ENCODE data around the gene C19orf47.
A peak's percentile ranks its signal among the peaks of the same experiment; 100 is the strongest.
"Not testable (repeated sequence)": the region's sequence is repeated elsewhere in the genome, so short reads cannot be mapped to it uniquely, and the experiment has no call there.

Gene C19orf47

DNA sequence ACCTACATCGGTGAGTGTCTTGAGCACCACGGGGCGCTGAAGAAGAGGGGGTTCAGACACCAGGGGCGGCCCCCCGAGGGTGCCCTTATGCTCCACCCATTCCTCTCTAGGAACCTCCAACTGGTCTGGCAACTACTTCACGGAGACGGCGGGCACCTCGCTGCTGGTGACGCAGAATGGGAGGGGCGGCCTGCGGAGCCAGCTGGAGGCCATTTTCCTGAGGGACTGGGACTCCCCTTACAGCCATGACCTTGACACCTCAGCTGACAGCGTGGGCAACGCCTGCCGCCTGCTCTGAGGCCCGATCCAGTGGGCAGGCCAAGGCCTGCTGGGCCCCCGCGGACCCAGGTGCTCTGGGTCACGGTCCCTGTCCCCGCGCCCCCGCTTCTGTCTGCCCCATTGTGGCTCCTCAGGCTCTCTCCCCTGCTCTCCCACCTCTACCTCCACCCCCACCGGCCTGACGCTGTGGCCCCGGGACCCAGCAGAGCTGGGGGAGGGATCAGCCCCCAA is 29.7 kb upstream of the C19orf47 start:
- DNase-seq (ENCODE audit: low read depth in 2 of 2), result no peak

DNA sequence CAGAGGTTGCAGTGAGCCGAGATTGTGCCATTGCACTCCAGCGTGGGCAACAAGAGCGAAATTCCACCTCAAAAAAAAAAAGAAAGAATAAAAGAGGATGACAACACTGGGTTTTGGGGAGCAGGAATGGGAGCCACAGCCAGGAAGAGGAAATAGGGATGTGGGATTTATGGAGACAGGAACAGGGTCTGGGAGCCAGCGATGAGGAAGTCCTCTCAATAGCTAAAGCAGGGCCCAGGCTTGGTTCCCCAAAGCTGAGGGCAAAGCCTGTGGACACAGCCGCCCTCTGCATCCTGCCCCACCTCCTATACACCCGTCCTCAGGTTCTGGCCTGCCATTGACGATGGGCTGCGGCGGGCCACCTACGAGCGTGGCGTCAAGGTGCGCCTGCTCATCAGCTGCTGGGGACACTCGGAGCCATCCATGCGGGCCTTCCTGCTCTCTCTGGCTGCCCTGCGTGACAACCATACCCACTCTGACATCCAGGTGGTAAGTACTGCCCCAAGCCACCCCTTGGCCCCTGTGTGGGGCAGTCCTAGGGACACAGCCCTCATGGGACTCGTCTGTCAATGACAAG is 28.2 kb upstream of the C19orf47 start:
- DNase-seq (ENCODE audit: low read depth in 2 of 2), result no peak

DNA sequence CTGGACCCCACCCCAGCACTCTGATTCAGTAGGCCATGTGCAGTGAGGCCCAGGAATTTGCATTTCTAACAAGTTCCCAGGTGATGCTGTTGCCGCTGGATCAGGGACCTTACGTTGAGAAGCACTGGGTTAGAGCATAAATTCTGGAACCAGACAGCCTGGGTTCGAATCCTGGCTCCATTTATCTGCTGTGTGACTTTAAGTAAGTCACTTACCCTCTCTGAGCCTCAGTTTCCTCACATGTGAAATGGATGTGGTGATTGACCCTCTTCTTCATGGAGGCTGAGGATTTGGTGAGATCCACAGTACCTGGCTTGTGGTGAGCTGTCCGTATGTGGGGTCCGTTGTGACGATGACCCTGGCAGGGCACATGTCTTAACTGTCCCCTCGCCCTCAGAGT is 25.9 kb upstream of the C19orf47 start:
- DNase-seq (ENCODE audit: low read depth in 2 of 2), result no peak

DNA sequence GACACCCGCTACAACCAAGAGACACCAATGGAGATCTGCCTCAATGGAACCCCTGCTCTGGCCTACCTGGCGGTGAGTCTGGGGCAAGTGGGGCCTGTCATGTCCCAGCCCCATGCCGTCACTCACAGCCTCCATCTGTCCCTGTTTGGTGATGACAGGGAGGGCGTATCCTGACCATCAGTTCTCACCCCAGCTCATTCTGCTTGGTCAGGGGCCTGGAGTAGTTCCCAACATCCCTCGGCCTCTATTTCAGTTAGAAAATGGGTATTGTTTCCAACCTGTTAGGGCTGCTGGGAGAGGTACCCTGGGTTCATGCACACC is 23.6 kb upstream of the C19orf47 start:
- DNase-seq (ENCODE audit: low read depth in 2 of 2), result no peak

DNA sequence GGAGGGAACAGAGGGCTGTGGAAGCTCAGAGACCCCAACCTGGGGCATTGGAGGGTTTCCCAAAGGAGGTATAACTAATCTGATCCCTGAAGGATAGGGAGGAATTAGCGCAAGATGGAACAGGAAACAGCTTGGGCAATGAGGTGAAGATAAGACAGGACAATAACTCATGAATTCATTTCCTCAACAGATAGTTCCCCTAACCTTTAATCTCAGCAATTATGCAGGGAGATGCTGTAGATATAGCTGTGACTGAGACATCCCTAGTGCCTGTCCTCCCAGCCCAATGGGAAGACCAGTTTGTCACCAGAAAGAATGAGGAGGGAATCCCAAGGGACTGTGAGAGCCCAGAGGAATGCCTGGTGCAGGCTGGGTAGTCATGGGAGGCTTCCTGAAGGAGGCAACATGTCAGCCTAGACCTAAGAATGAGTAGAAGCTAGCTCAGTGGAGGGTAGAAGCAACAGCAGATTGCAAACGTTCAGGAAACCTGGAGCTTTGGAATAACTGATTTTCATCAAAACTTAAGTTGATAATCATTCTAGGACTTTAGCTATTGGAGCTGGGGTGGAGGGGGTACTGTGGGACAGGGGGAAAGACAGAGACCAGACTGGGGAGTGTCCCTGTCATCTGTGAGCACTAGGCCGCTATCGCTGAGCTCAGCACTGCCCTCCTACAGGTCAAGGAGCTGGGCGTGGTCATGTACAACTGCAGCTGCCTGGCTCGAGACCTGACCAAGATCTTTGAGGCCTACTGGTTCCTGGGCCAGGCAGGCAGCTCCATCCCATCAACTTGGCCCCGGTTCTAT is 23.0 kb upstream of the C19orf47 start:
- DNase-seq (ENCODE audit: low read depth in 2 of 2), result no peak

DNA sequence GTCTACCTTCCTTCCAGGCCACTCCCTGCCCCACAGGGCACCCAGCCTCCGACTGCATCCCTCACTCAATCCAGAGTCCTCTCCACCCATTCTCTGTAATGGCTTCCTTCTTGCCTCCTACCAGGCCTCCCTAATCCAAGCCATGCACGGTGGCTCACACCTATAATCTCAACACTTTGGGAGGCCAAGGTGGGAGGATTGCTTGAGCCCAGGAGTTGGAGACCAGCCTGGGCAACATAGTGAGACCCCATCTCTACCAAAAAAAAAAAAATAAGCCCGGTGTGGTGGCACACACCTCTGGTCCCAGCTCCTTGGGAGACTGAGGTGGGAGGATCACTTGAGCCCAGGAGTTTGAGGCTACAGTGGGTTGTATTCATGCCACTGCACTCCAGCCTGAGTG is 22.1 kb upstream of the C19orf47 start:
- not testable (repeated sequence) for DNase-seq (ENCODE audit: low read depth in 2 of 2)

DNA sequence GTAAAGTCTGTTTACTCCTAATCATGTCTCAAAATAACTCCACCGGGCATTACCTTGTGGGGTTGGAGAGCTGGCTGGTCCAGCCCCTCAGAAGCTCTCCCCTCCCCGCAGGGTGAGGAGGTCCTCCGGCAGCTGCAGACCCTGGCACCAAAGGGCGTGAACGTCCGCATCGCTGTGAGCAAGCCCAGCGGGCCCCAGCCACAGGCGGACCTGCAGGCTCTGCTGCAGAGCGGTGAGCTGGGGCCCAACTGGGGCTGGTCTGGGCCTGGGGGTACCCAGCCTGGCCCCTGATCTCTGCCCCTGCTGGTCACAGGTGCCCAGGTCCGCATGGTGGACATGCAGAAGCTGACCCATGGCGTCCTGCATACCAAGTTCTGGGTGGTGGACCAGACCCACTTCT is 21.6 kb upstream of the C19orf47 start:
- DNase-seq (ENCODE audit: low read depth in 2 of 2), result no peak

DNA sequence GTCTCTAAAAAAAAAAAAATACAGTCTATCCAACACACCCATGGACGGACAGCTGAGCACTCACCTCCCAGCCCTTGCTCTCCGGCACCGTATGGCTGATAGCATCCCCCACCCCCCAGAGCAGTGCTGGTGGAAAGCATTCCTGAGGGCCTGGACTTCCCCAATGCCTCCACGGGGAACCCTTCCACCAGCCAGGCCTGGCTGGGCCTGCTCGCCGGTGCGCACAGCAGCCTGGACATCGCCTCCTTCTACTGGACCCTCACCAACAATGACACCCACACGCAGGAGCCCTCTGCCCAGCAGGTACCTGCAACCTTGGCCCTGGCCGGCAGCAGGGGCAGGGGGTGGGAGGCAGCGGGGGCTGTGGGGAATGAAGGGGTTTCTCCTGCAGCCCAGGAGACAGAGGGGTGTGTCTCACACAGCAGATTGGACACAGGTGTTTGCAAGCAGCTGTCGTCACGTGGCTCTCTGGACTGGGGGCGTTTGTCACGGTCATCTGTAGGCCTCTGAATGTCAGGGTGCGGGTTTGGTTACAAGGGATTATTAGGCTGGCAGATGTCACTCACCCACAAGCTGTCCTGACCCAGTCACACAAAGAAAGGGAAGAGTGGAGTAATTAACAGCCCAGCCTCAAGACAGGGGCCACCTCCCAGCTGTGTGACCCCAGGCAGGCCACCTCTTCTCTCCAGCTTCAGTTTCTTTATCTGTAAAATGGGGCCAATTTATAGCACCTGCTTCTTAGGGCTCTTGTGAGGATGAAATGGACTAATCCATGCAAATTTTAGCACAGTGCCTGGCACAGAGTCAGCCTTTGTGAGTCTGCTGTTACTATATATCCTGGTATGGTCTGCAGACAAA is 19.6 kb upstream of the C19orf47 start:
- DNase-seq (ENCODE audit: low read depth in 2 of 2), result no peak

DNA sequence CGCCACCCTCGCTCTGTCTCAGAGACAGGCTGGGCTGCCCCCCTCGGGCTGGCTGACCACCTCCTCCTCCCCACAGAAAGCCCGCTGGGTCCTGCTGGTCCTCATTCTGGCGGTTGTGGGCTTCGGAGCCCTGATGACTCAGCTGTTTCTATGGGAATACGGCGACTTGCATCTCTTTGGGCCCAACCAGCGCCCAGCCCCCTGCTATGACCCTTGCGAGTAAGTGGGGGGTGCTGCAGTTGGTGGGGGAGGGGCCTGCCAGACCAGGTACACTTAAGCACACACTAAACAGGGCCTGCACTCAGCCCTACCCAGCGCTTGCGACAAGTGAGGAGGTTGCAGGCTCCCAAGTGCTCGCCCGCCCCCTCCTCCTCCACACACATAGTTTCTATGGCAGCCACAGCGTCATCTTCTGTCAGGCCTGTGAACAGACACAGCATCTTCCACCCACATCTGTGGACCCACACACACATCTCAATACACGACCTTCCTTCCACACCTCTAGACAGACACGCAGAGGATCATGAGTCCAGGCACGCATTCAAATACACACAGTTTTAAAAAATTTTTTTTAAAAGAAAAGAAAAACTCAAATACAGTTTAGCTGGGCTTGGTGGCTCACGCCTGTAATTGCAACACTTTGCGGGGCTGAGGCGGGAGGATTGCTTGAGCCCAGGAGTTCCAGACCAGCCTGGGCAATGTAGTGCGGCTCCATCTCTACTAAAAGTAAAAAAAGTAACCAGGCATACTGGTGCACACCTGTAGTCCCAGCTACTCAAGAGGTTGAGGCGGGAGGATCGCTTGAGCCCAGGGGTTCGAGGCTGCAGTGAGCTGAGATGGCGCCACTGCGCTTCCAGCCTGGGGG is 18.7 kb upstream of the C19orf47 start:
- DNase-seq (ENCODE audit: low read depth in 2 of 2), result no peak

DNA sequence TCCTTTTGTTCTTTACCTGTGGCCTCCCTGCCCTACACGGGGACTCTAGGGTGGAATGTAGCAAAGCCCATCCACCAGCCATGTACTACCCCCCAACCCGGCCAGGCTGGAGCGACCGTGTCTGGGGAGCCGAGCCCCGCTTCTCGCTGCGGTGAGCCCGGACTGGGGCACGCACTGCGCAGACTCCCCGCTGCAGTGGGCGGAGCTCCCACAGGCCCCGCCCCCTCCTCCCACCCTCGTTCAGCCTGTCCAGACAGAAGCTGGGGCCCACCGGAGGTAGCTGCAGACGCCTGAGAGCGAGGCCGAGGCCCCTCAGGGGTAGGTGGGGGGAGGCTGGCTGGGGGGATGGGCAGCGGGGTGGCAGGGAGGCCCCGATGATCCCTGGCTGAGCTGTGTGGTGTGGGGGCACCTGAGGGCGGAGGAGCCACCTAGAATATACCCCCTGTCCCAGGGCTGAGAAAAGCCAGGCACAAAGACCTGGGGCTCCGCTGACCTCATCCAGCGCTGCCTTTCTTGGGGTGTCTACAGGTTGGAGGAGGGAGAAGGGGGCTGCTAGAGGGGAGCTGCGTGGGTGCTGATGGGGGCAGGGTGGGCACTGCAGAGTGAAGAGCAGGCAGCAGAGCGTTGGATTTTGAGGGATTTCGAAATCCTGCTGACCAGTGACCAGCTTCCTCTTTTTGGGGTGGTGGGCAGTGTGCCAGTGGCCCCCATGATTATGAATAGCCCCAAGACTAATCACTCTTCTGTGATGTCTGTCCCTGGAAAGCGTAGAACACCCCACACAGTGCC is 17.6 kb upstream of the C19orf47 start:
- DNase-seq (ENCODE audit: low read depth in 2 of 2), result peak; percentile 44 to 63

DNA sequence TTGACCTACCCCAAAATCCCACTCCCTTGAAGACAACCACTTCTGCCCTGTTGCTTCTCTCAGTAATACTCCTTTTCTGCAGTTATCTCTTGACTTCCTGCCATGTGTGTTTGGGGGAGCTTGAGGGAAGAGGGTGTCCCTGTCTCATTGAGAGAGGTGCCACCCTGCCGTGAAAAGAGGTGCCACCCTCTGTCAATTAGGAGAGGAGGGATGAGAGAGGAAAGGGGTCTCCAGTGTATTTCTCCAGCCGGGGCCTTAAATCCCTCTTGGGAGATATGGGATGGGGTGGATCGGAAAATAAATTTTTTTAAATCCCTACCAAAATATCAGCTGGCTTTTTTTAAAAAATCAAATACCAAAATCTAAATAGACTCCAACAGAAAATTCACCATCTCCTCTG is 16.8 kb upstream of the C19orf47 start:
- no peak for DNase-seq (ENCODE audit: low read depth in 2 of 2)

DNA sequence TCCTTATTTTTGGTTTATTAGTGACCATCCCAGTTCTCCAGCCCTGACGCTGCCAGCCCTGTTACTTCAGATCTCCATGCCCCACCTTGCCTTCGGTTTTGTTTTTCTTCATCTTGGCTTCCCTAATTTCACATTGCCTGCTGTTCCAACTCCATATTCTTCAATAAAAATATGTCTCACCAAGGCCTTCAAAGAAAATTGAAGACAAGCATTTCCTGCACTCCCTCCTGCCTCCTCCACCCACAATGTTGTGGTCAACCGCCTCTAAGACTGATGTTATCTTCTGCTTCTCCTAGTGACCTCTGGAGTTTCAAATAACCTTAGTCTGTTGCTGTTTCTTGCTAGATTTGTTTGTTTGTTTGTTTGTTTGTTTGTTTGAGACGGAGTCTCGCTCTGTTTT is 14.9 kb upstream of the C19orf47 start:
- no peak for DNase-seq (ENCODE audit: low read depth in 2 of 2)

DNA sequence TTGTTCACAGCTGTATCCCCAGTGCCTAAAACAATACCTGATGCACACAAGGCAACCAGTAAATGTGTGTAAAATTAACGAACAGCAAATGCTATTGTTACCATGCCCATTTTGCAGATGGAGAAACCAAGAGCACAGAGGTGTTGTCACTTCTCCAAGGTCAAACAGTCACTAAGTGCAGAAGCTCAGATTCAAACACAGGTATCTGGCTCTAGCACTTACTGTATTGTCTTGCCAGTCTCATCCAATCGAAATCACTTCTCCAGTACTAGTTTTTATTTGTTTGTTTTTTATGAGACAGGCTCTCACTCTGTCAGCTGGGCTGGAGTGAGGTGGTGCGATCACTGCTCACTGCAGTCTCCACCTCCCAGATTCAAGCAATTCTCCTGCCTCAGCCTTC is 14.0 kb upstream of the C19orf47 start:
- DNase-seq (ENCODE audit: low read depth in 2 of 2), result no peak

DNA sequence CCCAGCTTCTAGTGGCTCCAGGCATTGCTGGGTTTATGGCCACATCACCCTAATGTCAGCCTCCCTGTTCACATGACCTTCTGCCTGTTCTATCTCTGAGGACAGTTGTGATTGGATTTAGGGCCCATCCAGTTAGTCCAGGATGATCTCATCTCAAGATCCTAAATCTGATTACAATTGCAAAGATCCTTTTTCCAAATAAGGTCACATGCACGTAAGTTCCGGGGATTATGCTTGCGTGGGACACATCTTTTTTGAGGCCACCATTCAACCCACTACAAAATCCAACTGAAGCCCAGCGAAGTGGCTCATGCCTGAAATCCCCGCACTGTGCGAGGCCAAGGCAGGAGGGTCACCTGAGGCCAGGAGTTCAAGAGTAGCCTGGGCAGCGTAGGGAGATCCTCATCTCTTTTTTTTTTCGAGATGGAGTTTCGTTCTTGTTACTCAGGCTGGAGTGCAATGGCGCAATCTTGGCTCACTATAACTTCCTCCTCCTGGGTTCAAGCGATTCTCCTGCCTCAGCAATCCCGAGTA is 12.6 kb upstream of the C19orf47 start:
- no peak for DNase-seq (ENCODE audit: low read depth in 2 of 2)

DNA sequence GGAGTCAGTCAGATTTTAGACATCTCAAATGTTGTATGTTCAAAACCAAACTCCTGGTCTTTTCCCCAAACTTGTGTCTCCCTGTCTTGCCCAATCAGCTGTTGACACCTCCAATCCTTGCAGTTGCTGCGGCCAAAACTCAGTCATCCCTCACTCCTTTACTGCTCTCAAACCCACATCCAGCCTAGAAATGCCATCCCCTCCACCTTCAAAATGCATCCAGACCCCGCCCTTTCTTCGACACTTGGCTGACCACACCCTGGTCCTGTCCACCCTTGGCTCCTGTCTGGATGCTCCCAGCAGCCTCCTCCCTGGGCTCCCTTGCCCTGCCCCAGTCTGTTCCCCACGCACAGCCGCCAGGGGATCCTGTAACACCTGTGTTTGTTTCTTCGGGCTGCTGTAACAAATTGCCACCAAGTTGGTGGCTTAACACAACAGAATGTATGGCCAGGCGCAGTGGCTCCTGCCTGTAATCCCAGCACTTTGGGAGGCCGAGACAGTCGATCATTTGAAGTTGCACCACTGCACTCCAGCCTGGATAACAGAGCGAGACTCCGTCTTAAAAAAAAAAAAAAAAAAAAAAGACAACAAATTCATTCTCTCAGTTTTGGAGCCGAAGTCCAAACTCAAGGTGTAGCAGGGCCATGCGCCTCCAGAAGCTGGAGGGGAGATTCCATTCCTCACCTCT is 12.0 kb upstream of the C19orf47 start:
- DNase-seq (ENCODE audit: low read depth in 2 of 2), result no peak

DNA sequence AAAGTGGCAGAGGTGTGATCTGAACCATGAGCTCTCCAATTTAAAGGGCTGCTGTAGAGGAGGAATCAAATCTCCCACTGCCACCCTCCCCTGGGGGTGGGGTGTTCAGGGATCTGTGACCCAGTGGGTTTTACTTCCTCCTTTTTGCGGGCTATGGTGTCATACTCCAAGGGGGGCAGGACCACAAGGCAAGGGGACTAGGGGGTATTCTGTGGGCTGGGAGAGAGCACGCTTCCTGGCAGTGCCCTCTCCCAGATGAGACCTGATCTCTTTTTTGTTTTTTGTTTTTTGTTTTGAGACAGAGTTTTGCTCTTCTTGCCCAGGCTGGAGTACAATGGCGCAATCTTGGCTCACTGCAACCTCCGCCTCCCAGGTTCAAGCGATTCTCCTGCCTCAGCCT is 10.6 kb upstream of the C19orf47 start:
- no peak for DNase-seq (ENCODE audit: low read depth in 2 of 2)

DNA sequence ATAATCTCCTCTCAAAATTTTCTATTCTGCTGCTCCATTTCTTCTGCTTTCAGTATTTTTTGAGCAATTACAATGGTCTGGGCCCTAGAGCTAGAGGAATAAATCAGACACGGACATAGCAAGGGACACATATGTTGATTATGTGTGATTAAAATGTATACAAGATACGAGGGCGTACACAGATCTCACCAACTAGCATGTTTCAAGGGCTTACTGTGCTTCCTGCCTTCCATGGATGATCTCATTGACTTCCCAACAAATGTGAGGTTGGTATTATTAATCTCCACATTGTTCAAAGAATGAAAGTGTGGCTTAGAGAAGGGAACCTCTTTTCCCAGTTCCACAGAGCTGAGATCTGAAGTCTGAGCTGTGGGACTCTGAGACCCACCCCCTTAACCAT is 9.4 kb upstream of the C19orf47 start:
- DNase-seq (ENCODE audit: low read depth in 2 of 2), result no peak

DNA sequence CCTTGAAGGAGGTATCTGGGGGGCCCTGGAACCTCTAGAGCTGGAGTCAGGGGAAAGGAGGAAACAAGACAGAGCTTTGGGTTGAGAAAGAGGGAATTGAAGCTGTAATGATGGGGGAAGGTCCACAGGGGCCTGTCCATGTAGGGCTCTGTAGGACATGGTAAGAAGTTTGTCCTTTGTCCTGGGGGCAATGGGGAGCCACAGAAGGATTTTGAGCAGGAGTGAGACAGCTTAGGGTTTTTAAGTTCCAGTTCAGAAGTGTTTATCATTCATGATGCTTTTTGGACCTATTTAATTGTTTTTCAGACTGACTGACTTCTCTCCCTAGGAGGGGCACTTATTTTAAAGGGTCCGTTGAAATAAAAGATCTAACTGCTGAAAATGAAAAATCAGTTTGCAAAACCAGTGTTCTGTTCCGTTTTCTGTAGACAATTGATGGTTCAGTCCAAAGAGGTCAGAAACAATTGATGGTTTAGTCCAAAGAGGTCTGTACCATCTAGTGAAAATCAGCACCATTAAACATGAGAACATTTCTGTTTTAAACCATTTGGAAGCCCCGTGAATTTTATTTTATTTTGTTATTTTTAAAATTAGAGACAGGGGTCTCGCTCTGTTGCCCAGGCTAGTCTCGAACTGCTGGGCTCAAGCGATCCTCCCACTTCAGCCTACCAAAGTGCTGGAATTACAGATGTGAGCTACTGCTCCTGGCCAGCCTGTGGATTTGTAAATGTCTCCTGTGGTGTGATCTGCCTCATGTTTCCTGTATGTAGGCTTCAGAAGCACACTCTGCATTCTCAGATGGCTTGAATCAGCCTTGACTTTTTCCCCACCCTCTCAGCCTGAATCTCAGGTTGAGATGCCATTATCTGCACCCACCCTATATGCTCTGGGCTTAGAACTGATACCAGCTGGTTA is 8.7 kb upstream of the C19orf47 start:
- DNase-seq (ENCODE audit: low read depth in 2 of 2), result no peak

All from stimulated activated CD4-positive, alpha-beta T cell treated with anti-CD3 and anti-CD28 coated beads, Interleukin-4, amount 100 ng/mL, for 48 hours (primary cell).